Measurements from ENCODE around the gene ELMO3.

DNA sequence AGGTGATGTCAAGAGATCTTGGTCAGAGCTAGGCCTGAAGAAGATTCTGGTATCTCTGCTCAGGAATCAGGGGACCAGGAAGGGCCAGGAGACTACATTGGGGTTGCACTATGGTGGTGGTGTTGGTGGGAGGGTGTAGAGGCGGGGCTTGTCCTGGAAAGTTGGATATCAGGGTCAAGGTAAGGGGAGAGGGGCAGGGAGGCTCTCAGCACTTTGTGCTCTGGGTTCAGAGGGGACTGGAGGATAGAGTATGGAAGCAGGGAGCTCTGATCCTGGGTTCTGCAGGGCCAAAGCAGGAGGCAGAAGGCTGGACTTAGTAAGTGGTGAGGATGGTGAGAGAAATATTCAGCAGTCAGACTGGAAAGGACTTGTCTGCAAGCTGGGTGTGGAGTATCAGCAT lies 25.6 kb upstream of the ELMO3 start:
- TF ChIP-seq POLR2AphosphoS5 (IDR thresholded peaks at IDR 0.05; ENCODE audit: low read depth, low read length) = no peak
- TF ChIP-seq POLR2A (IDR thresholded peaks at IDR 0.05; ENCODE audit: low read depth, low read length) = no peak
- no peak for TF ChIP-seq POU2F2 (IDR thresholded peaks at IDR 0.05; ENCODE audit: low read depth, low read length)
- no peak for TF ChIP-seq TAF1 (IDR thresholded peaks at IDR 0.05; ENCODE audit: low read depth, low read length)
